SK-N-SH treated with all-trans-retinoic acid at 6 μM for 48 hours (cell line): Measurements from ENCODE around the gene PINK1.

Experiments used
- PATZ1 ChIP-seq: fragments of 250-450 bp; sonication (Bioruptor Pico); IDR thresholded peaks from 2 replicates; pipeline ENCODE4 v1.8.0; 2020; ENCODE audit warnings: mild to moderate bottlenecking, moderate library complexity, borderline replicate concordance
- RARB ChIP-seq: fragments of 250-450 bp; sonication (Bioruptor Pico); IDR thresholded peaks from 2 replicates; pipeline ENCODE4 v1.8.0; 2021; ENCODE audit warnings: mild to moderate bottlenecking, moderate library complexity

GRCh38 chr1:20600156-20600555 is 33.1 kb upstream of the PINK1 start:
- no peak for TF ChIP-seq PATZ1
- TF ChIP-seq RARB (CRISPR knock-in tag): no peak
